GM23248 (cell line): Measurements from ENCODE around the gene IGF1R.

Experiments
- EZH2 ChIP-seq: fragments of 200-600 bp; sonication (generic); IDR thresholded peaks from 2 replicates; pipeline ENCODE4 v1.6.1; 2018; ENCODE audit warnings: antibody characterized with exemption, mild to moderate bottlenecking; ENCODE audit not compliant: insufficient read depth, poor library complexity, severe bottlenecking
- EZH2phosphoT487 ChIP-seq: fragments of 200-600 bp; sonication (generic); IDR thresholded peaks from 2 replicates; pipeline ENCODE4 v1.6.1; 2018; ENCODE audit warnings: antibody characterized with exemption, moderate library complexity, mild to moderate bottlenecking, low read depth; ENCODE audit not compliant: insufficient read depth

- TF ChIP-seq EZH2phosphoT487 (no peak), EZH2 (no peak)
These were observed 74.3 kb downstream of the IGF1R start for GRCh38 chr15:98722645-98723044.
